Measurements from ENCODE around the gene GDF10. TPM values are rescaled to one million over a fixed set of nuclear protein-coding genes. Genes with fewer than 3 reads are reported as not detected.

The GDF10 gene
- total RNA-seq, 1 donor from 2014 or later, result not detected

DNA sequence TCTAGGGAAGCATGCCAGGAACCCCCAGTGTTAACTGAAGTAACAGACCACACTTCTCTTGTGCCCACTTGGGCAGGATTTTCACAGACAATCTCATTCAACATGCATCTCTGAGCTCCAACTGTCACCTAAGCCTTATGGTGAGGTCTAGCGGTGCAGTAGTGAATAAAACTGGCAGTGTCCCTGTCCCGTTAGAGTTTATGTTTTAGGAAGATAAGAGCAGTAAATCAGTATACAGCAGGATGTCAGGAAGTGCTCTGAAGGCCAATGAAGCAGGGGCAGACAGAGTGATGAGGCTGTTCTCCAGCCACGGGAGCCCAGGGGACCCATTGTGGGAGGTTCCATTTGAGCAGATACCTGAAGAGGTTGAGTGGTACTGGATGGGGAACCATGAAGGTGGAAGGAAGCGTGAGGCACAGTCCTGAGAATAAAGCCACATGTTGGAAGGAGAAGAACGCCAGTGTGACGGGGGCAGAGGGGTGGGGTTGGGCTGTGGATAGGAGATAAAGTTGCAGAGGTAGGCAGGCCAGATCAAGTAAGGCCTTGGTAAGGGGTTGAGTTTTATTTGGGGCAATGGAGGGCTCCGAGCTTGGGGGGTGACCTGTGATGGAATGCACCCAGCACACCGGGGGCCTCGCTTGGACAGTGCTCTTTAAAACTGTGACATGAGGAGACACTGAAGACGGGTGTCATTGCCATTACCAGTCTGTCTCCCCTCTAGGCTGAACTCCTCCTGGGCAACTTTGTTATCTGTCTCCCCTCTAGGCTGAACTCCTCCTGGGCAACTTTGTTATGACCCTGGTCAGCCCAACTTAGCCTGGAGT is 6.6 kb downstream of the GDF10 start:
- Histone ChIP-seq H3K4me3 (ENCODE audit: low read depth, low read length) (no peak overlapping the region), H3K27me3 (ENCODE audit: control insufficient read depth, insufficient read depth, low read length) (peaks cover 9% of the 10 kb centered on the region), H3K36me3 (ENCODE audit: control insufficient read depth, insufficient read depth, low read length) (no peaks in the 10 kb centered on the region)
- TF ChIP-seq, protein P1, sequence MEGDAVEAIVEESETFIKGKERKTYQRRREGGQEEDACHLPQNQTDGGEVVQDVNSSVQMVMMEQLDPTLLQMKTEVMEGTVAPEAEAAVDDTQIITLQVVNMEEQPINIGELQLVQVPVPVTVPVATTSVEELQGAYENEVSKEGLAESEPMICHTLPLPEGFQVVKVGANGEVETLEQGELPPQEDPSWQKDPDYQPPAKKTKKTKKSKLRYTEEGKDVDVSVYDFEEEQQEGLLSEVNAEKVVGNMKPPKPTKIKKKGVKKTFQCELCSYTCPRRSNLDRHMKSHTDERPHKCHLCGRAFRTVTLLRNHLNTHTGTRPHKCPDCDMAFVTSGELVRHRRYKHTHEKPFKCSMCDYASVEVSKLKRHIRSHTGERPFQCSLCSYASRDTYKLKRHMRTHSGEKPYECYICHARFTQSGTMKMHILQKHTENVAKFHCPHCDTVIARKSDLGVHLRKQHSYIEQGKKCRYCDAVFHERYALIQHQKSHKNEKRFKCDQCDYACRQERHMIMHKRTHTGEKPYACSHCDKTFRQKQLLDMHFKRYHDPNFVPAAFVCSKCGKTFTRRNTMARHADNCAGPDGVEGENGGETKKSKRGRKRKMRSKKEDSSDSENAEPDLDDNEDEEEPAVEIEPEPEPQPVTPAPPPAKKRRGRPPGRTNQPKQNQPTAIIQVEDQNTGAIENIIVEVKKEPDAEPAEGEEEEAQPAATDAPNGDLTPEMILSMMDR (IDR thresholded peaks at IDR 0.05; ENCODE audit: insufficient read depth, low read length, severe bottlenecking), result no peak
- no peak for DNase-seq (ENCODE audit: low read depth)
- FAIRE-seq, result no peak

DNA sequence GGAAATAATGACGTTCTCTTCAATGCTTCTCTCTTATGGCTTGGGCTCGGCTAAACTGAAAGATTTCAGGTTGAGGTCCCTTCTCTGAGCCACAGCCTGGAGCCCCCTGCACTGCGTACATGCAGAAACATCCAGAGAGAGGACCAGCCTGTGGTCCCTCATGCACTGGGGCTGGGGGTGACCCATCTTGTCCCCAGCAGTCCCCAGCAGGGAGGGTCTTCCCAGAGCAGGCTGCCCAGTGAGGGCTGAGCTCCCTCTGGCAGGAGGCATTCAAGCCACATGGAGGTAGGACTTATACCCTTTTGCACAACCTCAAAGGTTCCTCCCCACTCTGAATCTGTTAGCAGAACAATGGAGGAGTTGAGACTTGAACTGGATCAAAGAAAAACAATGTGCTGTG is 7.4 kb downstream of the GDF10 start:
- no peak for FAIRE-seq
- Histone ChIP-seq H3K4me3 (ENCODE audit: low read depth, low read length) (no peak overlapping the region), H3K36me3 (ENCODE audit: control insufficient read depth, insufficient read depth, low read length) (no peaks in the 10 kb centered on the region), H3K27me3 (ENCODE audit: control insufficient read depth, insufficient read depth, low read length) (peaks cover 9% of the 10 kb centered on the region)
- no peak for DNase-seq (ENCODE audit: low read depth)
- TF ChIP-seq, protein P1 (IDR thresholded peaks at IDR 0.05; ENCODE audit: insufficient read depth, low read length, severe bottlenecking), result no peak

DNA sequence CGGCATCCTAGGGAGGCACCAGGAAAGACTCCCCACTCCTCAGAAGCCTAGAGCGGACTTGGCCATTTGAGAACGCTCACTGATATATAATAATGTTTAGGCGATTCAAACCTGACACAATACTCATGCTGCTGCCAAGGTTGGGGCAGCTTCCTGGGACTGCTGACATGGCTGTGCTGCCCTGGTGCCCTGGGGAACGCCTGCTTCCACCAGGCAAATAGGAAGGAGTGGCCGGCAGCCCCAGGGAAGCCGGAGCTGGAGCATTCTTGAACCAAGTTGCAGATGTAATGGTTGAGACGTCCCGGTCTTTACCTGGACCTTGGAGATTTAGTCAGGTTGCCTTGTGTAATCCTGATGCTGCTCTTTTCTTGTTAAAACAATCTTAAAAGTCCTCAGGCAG is 8.8 kb downstream of the GDF10 start:
- TF ChIP-seq, protein P1 (IDR thresholded peaks at IDR 0.05; ENCODE audit: insufficient read depth, low read length, severe bottlenecking), result no peak
- no peak for FAIRE-seq
- H3K36me3 ChIP-seq (ENCODE audit: control insufficient read depth, insufficient read depth, low read length), result no peaks in the 10 kb centered on the region

DNA sequence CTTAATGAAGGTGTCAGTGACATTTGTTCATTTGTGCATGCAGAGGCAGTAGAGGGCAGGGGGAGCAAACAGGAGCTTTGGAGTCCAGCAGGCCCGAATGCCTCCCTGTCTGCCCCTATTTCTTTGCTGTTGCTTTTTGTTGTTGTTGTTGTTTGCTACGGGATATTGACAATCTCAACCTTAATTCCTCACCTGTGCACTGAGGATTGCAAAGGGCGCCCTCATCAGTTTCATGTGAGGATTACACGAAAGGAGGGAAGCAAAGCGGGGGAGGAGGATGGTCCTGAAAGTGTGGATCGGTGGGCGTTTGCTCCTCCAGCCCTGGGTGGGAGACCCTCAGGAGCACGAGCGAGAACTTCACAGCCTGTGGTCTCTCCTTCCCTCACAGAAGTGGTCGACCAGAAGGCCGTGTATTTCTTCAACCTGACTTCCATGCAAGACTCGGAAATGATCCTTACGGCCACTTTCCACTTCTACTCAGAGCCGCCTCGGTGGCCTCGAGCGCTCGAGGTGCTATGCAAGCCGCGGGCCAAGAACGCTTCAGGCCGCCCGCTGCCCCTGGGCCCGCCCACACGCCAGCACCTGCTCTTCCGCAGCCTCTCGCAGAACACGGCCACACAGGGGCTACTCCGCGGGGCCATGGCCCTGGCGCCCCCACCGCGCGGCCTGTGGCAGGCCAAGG is 9.6 kb downstream of the GDF10 start:
- DNase-seq (ENCODE audit: low read depth) (no peak), FAIRE-seq (no peak)
- no peak overlapping the region for H3K4me3 ChIP-seq (ENCODE audit: low read depth, low read length)
- peaks cover 7% of the 10 kb centered on the region for H3K27me3 ChIP-seq (ENCODE audit: control insufficient read depth, insufficient read depth, low read length)
- TF ChIP-seq, protein P1 (IDR thresholded peaks at IDR 0.05; ENCODE audit: insufficient read depth, low read length, severe bottlenecking), result peak; percentile 26
- H3K36me3 ChIP-seq (ENCODE audit: control insufficient read depth, insufficient read depth, low read length), result no peaks in the 10 kb centered on the region

More for the DNA sequence above, 8.8 kb downstream of the GDF10 start:
- Histone ChIP-seq H3K27me3 (ENCODE audit: control insufficient read depth, insufficient read depth, low read length) (peaks cover 7% of the 10 kb centered on the region), H3K4me3 (ENCODE audit: low read depth, low read length) (no peak overlapping the region)
- DNase-seq (ENCODE audit: low read depth), result no peak

DNA sequence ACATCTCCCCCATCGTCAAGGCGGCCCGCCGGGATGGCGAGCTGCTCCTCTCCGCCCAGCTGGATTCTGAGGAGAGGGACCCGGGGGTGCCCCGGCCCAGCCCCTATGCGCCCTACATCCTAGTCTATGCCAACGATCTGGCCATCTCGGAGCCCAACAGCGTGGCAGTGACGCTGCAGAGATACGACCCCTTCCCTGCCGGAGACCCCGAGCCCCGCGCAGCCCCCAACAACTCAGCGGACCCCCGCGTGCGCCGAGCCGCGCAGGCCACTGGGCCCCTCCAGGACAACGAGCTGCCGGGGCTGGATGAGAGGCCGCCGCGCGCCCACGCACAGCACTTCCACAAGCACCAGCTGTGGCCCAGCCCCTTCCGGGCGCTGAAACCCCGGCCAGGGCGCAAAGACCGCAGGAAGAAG is 10.1 kb downstream of the GDF10 start:
- no peak for DNase-seq (ENCODE audit: low read depth)
- Histone ChIP-seq H3K4me3 (ENCODE audit: low read depth, low read length) (no peak overlapping the region), H3K27me3 (ENCODE audit: control insufficient read depth, insufficient read depth, low read length) (peaks cover 7% of the 10 kb centered on the region), H3K36me3 (ENCODE audit: control insufficient read depth, insufficient read depth, low read length) (no peaks in the 10 kb centered on the region)
- no peak for FAIRE-seq
- TF ChIP-seq, protein P1 (IDR thresholded peaks at IDR 0.05; ENCODE audit: insufficient read depth, low read length, severe bottlenecking), result no peak
